Neural progenitor cell (in vitro differentiated cells): Measurements from ENCODE around the gene LINC01488. TPM values are rescaled to one million over a fixed set of nuclear protein-coding genes. Genes with fewer than 3 reads are reported as not detected.
A peak's percentile ranks its signal among the peaks of the same experiment; 100 is the strongest.

Experiments used
- DNase-seq: peaks from one replicate; pipeline ENCODE4 v3.0.0-alpha.2; 2016; ENCODE audit warnings: low spot score
- H2AFZ ChIP-seq: fragments of 200-600 bp; sonication (generic); replicated peaks from 2 replicates; pipeline ENCODE4 v1.6.1; 2016; ENCODE audit warnings: antibody characterized with exemption
- H3F3A ChIP-seq: fragments of 200-600 bp; sonication (generic); 2 replicates; pipeline ENCODE4 v1.6.1; 2016; ENCODE audit warnings: antibody characterized with exemption, low read depth
- H3K27ac ChIP-seq: fragments of 200-600 bp; sonication (generic); 2 replicates; pipeline ENCODE4 v1.5.1; 2016; ENCODE audit warnings: mild to moderate bottlenecking
- H3K27me3 ChIP-seq: fragments of 200-600 bp; sonication (generic); 2 replicates; pipeline ENCODE4 v1.6.1; 2016; ENCODE audit warnings: mild to moderate bottlenecking, moderate library complexity
- H3K36me3 ChIP-seq: fragments of 200-600 bp; sonication (generic); 2 replicates; pipeline ENCODE4 v1.5.1; 2016
- H3K4me1 ChIP-seq: fragments of 200-600 bp; sonication (generic); 2 replicates; pipeline ENCODE4 v1.6.1; 2016; ENCODE audit warnings: mixed run types
- H3K4me2 ChIP-seq: fragments of 200-600 bp; sonication (generic); 2 replicates; pipeline ENCODE4 v1.6.1; 2016
- H3K4me3 ChIP-seq: fragments of 200-600 bp; sonication (generic); 2 replicates; pipeline ENCODE4 v1.5.1; 2016
- H3K79me2 ChIP-seq: fragments of 200-600 bp; sonication (generic); 2 replicates; pipeline ENCODE4 v1.6.1; 2016; ENCODE audit warnings: low read depth
- H3K9ac ChIP-seq: fragments of 200-600 bp; sonication (generic); 2 replicates; pipeline ENCODE4 v1.6.1; 2016
- H3K9me3 ChIP-seq: fragments of 200-600 bp; sonication (generic); 2 replicates; pipeline ENCODE4 v1.5.1; 2016; ENCODE audit warnings: low read depth
- H4K20me1 ChIP-seq: fragments of 200-600 bp; sonication (generic); 2 replicates; pipeline ENCODE4 v1.6.1; 2016; ENCODE audit warnings: low read depth
- H3K27ac Mint-ChIP-seq: 3 replicates; pipeline ENCODE4 v1.8.0; 2021; ENCODE audit warnings: mixed read lengths
- H3K27me3 Mint-ChIP-seq: 2 replicates; pipeline ENCODE4 v1.8.0; 2022; ENCODE audit warnings: low read depth, mild to moderate bottlenecking, inconsistent platforms, moderate library complexity, mixed read lengths; ENCODE audit not compliant: insufficient read depth
- H3K36me3 Mint-ChIP-seq: 3 replicates; pipeline ENCODE4 v1.8.0; 2021; ENCODE audit warnings: mixed read lengths
- H3K4me1 Mint-ChIP-seq: 3 replicates; pipeline ENCODE4 v1.8.0; 2021; ENCODE audit warnings: mixed read lengths
- H3K4me3 Mint-ChIP-seq: 3 replicates; pipeline ENCODE4 v1.8.0; 2021; ENCODE audit warnings: mild to moderate bottlenecking, moderate library complexity, mixed read lengths
- H3K9me3 Mint-ChIP-seq: 3 replicates; pipeline ENCODE4 v1.8.0; 2020; ENCODE audit warnings: mixed read lengths
- CTCF ChIP-seq: fragments of 200-600 bp; sonication (generic); IDR thresholded peaks from 2 replicates; pipeline ENCODE4 v1.5.1; 2017; ENCODE audit warnings: antibody characterized with exemption, mild to moderate bottlenecking
- EZH2 ChIP-seq: fragments of 200-600 bp; sonication (generic); IDR thresholded peaks from 2 replicates; pipeline ENCODE4 v1.6.1; 2017; ENCODE audit warnings: antibody characterized with exemption, mild to moderate bottlenecking, moderate library complexity
- EZH2phosphoT487 ChIP-seq: fragments of 200-600 bp; sonication (generic); IDR thresholded peaks from 2 replicates; pipeline ENCODE4 v1.6.1; 2017; ENCODE audit warnings: antibody characterized with exemption
- total RNA-seq: library from RNA; depleted of rRNA; stranded (reverse); fragments of >200 nt; gene quantifications from 2 replicates; pipeline ENCODE4 v1.2.3, GENCODE V29; 2015; ENCODE audit warnings: low replicate concordance

Gene LINC01488
- total RNA-seq, 1 donor from 2014 or later: 0.09 TPM

DNA sequence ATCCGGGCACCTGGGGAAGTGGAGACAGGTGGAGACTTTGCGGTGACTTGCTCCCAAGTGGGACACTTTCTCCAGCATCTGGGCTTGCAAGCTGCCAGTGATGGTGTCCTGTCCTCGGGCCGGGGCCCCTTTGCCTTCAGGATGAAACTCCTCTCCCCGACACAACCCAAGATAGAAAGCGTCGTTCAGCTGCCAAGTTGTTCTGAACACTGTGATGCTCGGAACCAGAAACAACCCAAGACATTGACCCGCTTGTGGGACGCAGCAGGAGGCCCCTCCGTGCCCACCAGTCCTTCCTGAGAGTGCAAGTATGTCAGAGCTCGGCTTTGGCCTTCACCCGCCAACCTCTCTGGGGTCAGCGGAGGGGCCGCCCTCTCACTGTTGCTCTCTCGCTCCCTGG, 31.3 kb downstream of the LINC01488 start:
- Mint-ChIP-seq H3K4me1 (peaks cover 3% of the 10 kb centered on the region), H3K36me3 (no peaks in the 10 kb centered on the region), H3K27ac (no peak overlapping the region), H3K9me3 (no peaks in the 10 kb centered on the region), H3K27me3 (peaks cover 15% of the 10 kb centered on the region), H3K4me3 (no peak overlapping the region)
- no peak overlapping the region for H3K9ac ChIP-seq
- no peak overlapping the region for H3K4me3 ChIP-seq
- DNase-seq: no peak
- H3K4me2 ChIP-seq: no peak overlapping the region
- no peaks in the 10 kb centered on the region for H3K27me3 ChIP-seq
- H3K9me3 ChIP-seq: no peaks in the 10 kb centered on the region
- H4K20me1 ChIP-seq: no peaks in the 10 kb centered on the region
- H3F3A ChIP-seq: no peaks in the 10 kb centered on the region
- H3K4me1 ChIP-seq: no peaks in the 10 kb centered on the region
- H3K36me3 ChIP-seq: no peaks in the 10 kb centered on the region
- H3K27ac ChIP-seq: no peak overlapping the region
- no peak overlapping the region for H2AFZ ChIP-seq
- H3K79me2 ChIP-seq: no peaks in the 10 kb centered on the region
- TF ChIP-seq CTCF (no peak), EZH2phosphoT487 (no peak), EZH2 (no peak)

- Mint-ChIP-seq H3K36me3 (no peaks in the 10 kb centered on the region), H3K4me1 (peaks cover 3% of the 10 kb centered on the region), H3K4me3 (no peak overlapping the region), H3K27me3 (peaks cover 15% of the 10 kb centered on the region), H3K27ac (peak overlapping the region; percentile 31), H3K9me3 (peaks cover 2% of the 10 kb centered on the region)
- no peaks in the 10 kb centered on the region for H3K9me3 ChIP-seq
- no peak for DNase-seq
- no peaks in the 10 kb centered on the region for H3K36me3 ChIP-seq
- no peaks in the 10 kb centered on the region for H3K27me3 ChIP-seq
- no peaks in the 10 kb centered on the region for H3F3A ChIP-seq
- H3K27ac ChIP-seq: no peak overlapping the region
- H3K79me2 ChIP-seq: no peaks in the 10 kb centered on the region
- TF ChIP-seq EZH2phosphoT487 (no peak), CTCF (no peak), EZH2 (no peak)
- no peaks in the 10 kb centered on the region for H3K4me1 ChIP-seq
- no peak overlapping the region for H3K9ac ChIP-seq
- no peak overlapping the region for H3K4me2 ChIP-seq
- no peaks in the 10 kb centered on the region for H4K20me1 ChIP-seq
- no peak overlapping the region for H2AFZ ChIP-seq
- no peak overlapping the region for H3K4me3 ChIP-seq
These were observed 31.7 kb downstream of the LINC01488 start for GRCh38 chr11:69513196-69513595.

GRCh38 chr11:69513663-69514224, 32.3 kb downstream of the LINC01488 start:
- Histone ChIP-seq H3K4me2 (no peak overlapping the region), H4K20me1 (no peaks in the 10 kb centered on the region), H3K27me3 (no peaks in the 10 kb centered on the region), H3K79me2 (no peaks in the 10 kb centered on the region), H3K9ac (no peak overlapping the region), H3F3A (no peaks in the 10 kb centered on the region), H2AFZ (no peak overlapping the region), H3K4me3 (no peak overlapping the region), H3K9me3 (no peaks in the 10 kb centered on the region), H3K4me1 (no peaks in the 10 kb centered on the region), H3K27ac (no peak overlapping the region), H3K36me3 (no peaks in the 10 kb centered on the region)
- no peak for TF ChIP-seq EZH2
- no peak for TF ChIP-seq CTCF
- TF ChIP-seq EZH2phosphoT487: no peak
- Mint-ChIP-seq H3K27ac (peak overlapping the region; percentile 31), H3K27me3 (peaks cover 15% of the 10 kb centered on the region), H3K36me3 (no peaks in the 10 kb centered on the region), H3K4me3 (no peak overlapping the region), H3K4me1 (peaks cover 3% of the 10 kb centered on the region), H3K9me3 (peaks cover 4% of the 10 kb centered on the region)
- no peak for DNase-seq
